ENCODE measurements around the gene MEAK7.

DNA sequence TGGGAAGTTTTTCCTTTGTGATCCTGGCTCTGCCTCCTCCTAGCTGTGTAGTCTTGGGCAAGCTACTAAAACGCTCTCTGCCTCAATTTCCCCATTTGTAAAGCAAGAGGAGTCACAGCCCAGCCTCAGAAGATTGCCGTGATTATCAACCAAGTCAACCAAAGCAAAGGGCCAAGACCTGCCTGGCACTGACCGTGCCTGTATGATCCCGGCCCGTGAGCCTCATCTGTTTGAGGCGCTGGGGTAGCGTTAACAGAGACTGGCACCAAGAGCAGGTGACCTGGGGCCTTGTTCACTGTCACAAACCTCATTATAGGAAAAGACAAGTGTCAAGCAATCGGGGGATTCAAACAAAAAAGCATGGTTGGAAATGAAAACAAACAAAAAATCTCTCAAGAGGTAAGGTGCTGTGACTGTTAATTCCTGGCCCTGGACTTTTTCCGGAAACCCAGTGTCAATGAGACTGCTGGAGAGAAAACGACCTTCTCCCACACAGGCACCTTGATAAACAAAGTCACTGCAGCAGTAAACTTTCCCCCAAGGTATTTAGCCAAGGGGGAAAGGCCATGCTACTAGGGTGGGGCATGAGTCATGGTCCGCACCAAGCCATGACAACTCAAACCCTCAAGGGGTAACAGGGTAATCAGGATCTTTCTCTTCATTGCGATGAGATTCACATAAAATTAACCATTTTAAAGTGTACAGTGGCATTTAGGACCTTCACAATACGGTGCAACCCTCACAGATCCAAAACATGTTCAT is 5.4 kb downstream of the MEAK7 start:
- TF ChIP-seq, protein P1, sequence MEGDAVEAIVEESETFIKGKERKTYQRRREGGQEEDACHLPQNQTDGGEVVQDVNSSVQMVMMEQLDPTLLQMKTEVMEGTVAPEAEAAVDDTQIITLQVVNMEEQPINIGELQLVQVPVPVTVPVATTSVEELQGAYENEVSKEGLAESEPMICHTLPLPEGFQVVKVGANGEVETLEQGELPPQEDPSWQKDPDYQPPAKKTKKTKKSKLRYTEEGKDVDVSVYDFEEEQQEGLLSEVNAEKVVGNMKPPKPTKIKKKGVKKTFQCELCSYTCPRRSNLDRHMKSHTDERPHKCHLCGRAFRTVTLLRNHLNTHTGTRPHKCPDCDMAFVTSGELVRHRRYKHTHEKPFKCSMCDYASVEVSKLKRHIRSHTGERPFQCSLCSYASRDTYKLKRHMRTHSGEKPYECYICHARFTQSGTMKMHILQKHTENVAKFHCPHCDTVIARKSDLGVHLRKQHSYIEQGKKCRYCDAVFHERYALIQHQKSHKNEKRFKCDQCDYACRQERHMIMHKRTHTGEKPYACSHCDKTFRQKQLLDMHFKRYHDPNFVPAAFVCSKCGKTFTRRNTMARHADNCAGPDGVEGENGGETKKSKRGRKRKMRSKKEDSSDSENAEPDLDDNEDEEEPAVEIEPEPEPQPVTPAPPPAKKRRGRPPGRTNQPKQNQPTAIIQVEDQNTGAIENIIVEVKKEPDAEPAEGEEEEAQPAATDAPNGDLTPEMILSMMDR (IDR thresholded peaks at IDR 0.05; ENCODE audit: low read depth, low read length, poor library complexity, severe bottlenecking) = no peak
- no peak for TF ChIP-seq EZH2phosphoT487 (IDR thresholded peaks at IDR 0.05; ENCODE audit: borderline replicate concordance, low read length)

Data from DOHH2 (cell line).